GM21576 (cell line): Measurements from ENCODE around the gene TNFRSF14.
"Not testable (repeated sequence)": the region's sequence is repeated elsewhere in the genome, so short reads cannot be mapped to it uniquely, and the experiment has no call there.

Experiments
- ATAC-seq: cut with Tn5 transposase; IDR thresholded peaks from one replicate; pipeline ENCODE4 v1.9.1; 2021; ENCODE audit warnings: mild to moderate bottlenecking, moderate library complexity; ENCODE audit not compliant: unreplicated experiment

The TNFRSF14 gene

DNA sequence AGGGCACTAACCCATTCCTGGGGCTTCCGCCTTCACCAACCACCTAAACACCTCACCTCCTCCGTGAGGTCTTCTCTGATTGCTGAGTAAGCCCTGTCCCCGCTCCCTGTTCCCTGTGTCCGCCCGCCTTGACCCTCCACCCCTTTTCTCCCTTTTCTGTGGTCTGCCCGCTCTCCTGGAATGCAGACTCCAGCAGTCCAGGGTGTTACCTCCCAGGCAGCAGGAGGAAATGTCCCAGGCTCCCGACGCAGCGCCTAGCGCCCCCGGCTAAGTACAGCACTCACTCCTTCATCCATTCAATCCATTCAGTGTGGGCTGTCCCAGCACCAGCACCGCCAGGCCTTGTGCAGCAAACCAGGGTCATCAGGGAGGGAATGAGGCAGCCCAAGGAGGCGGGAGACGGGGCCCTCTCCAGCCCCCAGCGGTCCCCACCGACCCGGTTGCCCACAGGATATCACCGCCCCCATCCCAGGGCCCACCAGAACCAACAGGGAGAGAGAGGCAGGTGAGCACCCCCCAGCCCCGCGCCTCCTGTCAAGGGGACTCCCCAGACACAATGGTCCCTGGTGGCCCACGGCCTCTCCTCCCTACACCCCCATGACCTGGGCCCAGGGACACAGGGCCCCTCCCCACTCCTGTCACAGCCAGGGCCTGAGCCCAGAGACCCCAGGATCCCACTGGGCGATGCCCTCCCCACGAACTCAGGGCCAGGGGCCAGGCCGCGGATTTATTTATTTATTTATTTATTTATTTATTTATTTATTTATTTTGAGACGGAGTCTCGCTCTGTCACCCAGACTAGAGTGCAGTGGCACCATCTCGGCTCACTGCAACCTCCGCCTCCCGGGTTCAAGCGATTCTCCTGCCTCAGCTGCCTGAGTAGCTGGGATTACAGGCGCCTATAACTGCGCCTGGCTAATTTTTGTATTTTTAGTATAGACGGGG, 10.2 kb downstream of the TNFRSF14 start:
- ATAC-seq: no peak

DNA sequence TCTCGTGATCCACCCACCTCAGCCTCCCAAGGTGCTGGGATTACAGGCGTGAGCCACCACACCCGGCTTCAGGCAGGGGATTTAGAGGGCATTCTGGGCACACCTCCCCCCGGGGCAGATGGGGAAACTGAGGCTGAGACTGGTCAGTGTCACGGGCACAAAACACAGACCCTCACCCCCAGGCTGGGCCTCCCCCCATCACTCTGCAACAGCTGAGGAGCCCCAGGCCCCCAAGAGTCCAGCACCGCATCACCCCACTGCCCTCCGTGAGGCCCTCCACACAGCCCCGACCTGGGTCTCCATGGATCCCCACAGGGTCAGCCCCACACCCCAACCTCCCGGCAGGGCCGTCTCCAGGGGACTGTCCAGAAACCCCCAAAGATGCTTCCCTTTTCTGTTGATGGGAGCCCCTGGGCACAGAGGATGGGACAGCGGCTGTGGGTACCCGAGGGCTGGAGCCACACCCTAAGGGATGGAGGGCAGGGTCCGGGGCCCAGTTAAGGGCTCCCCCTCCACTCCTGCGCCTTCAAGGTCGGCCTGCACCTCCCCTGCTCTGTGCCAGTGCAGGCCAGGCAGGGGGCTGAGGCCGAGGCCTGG, 11.0 kb downstream of the TNFRSF14 start:
- no peak for ATAC-seq

DNA sequence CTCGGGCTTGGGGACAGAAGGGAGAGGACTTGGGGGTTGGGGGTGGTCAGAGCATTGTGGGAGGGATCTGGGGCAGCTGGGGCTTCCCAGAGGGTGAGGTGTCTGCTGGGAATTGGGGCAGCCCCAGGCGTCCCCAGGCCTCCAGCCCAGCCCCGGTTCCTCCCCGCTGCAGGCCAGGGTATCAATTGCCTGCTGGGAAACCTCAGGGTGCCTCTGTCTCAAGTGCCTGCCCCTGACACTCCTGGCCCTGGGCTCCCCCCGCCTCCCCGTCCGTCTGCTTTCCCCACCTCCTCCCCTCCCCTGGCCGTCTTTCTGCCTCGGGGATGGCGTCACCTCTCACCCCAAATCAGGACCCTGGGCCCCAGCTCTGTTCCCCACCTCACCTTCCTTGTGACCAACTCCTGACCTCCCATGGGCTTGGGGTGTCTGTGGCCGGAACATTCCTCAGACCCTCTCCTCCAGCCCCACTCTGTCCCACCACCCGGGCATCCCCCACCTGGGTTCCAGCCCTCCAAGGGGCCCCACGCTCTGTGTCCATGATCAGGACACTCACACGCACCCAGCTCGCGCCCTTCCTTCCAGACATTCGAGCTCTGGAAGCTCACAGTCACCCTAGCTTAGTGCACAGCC, 12.1 kb downstream of the TNFRSF14 start:
- ATAC-seq: not testable (repeated sequence)

DNA sequence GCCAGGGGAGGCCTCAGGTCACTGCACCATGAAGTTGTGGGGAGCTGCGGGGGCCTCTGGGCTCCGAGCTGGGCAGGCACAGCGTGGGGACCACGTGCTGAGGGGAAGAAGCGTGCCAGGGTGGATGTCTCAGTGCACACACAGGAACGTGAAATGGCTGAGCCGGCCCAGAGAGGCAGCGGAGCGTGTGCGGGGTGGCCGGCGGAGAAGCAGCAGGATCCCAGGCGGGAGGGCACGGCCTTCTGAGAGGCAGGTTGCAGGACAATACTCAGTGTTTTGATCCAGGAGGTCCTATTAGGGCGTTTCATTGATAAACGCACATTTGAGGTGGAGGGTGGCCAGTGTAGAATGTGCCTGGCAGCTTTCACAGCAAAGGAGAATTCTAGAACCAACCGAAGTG, 12.9 kb downstream of the TNFRSF14 start:
- ATAC-seq: no peak

DNA sequence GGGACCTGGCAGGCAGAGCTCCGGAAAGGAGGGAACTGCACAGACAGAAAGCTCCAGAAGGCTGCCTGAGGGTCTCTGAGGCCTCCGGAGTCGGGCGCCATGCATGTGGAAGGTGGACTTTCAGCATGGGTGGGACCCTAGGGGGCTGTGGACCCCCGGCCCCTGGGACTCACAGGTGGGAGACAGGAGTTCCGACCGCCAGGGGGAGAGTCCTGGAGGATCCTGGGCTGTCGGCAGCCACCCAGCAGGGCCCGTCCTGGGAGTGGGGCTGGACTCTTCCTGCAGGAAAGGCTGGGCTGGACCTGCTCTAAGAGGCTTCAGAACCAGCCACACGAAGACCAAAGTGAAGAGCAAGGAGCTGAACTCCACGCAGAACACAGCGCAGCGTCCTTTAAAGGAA, 13.5 kb downstream of the TNFRSF14 start:
- ATAC-seq: not testable (repeated sequence)

DNA sequence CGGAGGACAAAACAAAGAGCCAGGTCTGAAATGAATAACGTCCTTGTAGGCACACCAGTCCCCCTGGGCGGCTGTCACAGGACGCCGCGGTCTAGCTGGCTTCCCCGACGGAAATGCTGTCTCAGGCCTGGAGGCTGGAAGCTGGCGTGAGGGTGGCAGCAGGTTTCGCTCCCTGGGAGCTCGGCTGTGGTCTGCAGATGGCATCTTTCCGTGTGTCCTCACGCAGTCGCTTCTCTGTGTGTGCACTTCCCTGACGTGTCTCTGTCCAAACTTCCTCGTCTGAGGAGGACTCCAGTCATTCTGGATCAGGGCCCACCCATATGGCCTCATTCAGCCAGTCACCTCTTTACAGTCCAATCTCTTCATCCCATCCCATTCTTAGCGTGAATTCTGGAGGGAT, 14.2 kb downstream of the TNFRSF14 start:
- no peak for ATAC-seq

DNA sequence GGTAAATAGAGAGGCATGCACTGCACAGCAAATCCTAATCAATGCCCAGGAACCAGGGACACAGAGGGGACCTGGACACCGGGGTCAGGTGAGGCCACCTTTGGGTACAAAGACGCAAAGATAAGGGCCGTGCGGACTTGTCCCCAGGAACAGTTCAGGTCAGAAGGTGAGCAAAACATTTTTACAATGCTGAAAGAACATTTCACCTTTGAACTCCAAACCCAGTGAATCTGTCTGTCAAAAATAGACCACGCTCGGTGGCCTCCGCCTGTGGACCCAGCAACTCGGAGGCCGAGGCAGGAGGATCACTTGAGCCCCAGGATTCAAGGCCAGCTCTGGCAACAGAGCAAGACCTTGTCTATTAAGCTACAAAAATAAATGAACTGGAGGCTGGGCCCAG, 15.2 kb downstream of the TNFRSF14 start:
- ATAC-seq: no peak

DNA sequence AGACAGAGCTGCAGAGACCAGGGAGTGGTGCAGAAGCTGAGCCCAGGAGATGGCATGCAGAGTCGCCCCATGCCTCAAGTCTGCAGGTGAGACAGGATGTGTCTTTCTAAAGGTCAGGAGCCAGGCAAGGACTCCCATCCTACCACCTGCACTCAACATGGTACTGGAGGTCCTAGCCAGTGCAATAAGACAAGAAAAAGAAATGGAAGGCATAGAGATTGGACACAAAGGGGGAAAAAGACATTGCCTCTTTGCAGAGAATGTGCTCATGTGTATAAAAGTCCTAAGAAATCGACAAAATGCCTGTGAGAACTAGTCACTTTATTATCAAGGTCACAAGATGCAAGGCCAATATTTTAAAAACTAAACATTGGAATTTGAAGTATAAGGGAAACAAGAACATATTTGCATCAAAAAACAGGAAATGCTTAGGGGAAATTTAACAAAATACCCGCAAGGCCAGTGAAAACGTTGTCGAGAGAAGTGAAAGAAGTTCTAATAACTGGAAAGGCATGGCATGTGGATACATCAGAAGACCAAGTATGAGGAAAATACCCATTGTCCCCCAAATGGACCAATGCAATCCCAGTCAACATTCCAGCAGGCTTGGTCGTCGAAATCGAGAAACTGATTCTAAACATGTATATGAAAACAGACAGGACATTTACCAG, 17.2 kb downstream of the TNFRSF14 start:
- no peak for ATAC-seq

DNA sequence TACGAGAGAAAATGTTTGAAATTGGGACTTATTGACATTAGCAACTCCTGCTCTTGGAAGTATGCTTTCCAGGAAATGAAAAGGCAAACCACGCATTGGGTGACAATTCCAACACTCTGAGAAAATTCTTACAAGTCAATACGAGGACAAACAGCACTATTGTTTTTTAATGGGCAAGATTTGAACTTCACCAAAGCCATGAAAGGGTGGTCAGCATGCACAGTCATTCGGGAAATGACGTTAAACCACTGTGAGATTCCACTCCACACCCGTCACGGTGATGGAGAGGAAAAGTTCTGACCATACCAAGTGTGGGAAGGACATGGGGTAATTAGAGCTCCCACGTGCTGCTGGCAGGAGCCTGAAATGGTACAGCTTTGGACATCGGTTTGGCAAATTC, 18.2 kb downstream of the TNFRSF14 start:
- no peak for ATAC-seq

DNA sequence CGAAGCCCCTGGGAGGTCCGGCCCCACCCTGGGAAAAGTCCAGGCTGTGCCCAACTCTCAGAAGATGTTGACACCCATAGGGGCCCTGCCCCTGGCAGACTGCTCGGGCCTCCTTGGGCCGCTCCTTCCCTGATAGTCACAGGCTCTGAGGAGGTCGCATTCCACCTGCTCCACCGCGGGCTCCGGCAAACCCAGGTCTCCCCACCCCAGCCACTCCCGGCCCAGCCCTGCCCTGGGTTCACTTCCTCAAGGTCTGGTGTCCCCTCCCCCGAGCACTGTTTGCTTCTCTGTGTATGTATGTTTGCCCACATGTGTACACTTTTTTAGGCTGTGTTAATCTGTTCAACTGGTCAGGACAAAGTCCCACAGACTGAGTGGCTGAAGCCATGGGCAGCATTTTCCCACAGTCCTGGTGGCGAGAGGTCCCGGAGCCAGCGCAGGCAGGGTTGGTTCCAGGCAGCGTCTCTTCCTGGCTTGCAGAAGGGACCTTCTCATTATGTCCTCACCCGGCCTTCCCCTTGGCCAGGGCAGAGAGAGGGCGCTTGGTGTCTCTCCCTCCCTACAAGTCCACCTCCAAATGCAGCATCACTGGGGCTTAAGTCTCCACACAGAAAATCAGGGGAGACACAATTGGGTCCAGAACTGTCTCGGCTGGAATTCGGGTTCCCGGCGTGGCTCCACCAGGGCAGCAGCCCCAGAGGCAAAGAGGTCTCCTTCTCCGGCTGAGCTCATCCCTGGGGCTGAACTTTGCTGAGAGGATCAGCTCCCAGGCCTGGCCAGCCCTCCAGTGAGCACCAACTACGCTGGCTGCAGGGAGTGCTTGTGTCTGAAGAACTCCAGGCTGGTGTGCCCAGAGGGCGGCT, 19.9 kb downstream of the TNFRSF14 start:
- ATAC-seq: no peak

DNA sequence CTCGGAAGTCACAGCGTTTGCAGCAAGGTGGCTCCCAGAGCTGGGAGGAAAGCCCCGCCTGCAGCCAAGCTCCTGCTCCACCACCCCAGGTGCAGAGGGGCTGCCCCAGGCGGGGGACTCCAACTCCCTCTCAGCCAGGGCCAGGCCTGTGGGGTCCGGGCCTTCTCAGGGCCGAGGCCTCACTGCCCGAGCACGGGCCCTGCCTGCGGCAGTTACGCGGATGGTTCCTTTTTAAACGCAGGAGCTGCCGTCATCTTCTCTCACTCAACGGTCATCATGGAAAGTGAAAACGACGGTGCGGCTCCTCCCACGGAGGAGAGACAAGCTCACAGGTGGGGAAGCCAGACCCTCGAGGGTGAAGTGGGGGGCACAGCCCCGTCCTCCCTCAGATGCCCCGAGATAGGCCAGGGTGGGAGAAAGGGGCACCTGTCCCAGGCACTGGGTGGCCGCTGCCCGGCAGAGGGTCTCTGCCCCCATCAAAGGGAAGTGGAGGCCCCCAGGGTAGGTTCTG, 21.4 kb downstream of the TNFRSF14 start:
- peak; percentile 36 for ATAC-seq

DNA sequence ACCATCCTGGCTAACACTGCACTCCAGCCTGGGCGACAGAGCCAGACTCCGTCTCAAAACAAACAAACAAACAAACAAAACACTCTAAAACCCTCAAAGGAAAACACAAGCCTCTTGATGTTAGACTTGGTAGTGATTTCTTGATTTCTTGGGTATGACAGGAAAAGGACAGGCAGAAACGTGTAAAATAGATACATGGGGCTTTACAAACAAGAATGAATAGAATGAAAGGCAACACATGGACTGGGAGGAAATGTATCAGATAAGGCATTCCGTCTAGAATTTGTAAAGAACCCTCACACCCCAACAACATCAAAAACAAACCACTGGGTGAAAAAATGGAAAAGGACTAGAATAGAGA, 22.6 kb downstream of the TNFRSF14 start:
- no peak for ATAC-seq

DNA sequence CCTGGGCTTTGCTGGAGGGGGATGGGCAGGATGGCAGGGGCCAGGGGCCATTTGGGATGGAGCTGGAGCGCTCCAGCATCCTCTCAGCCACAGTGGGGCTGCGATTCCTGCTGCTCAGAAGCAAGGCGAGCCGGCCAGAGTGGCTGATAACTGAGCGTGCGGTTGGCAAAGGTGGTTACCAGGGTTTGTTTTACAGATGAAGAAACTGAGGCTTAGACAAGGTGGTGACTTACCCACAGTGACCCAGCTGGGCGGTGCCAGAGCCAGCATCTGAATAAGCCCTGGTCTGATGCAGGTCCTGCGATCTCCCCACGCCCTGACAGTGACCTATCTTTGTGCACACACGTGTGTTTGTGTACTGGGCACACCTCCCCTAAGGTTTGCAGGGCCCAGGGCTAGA, 24.5 kb downstream of the TNFRSF14 start:
- ATAC-seq: no peak

DNA sequence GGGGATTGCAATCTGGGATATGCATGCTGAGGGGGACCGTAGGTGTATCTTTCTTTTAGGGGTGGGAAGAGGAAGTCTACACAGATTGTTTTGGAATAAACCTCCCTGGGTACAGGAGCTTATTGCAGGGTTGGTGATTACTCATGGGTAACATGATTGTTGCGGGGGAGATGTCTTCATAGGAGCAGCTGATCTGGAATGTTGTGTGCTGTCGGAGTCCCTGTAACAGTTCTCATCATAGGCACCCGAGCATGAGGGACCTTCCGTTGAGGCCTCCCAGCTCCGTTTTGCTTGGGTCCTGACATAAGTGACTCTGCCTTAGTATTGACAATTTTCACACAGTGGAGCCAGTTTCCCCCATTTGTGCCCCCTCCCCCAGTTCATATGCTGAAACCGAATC, 26.2 kb downstream of the TNFRSF14 start:
- no peak for ATAC-seq

DNA sequence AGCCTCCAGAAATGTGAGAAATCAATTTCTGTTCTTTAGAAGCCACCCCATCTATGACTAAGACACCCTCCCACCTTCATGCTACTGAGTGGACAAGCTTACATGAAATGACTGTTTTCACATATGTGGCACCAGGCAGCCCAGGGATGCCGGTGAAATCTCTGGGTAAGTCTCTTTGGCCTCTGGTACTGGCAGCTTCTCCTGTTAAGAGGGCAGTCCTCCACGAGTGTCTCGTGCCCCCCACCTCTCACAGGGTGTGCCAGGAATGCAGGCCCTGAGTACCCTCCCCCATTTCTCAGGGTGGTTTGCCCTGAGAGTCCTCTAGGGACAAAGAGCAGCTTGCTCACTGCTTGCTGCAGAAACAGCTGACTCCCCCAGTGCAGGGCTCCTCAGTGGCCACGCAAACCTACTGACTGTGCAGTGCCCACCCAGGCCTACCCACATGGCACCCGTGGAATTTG, 27.2 kb downstream of the TNFRSF14 start:
- no peak for ATAC-seq

DNA sequence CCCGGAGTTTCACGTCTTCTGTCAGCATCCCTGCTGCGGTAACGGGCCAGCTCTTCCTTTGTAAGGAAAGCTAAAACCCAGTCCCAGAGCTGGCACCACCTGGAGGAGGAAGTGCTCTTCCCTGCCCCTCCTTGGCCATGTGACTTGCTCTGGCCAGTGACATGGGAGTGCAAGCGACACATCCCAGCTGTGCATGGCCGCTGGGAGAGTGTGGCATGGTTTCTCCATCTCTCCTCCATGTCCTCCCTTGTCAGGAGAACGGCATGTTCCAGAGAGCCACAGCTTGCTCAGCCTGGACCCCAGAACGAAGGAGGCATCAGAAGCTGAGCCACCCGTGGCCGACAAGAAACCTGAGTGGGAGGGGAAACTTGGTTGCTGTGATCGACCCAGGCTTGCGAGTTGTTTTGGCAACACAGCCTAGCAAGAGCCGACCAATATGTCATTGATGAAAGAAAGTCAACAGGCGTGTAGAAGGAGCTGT, 27.7 kb downstream of the TNFRSF14 start:
- no peak for ATAC-seq

DNA sequence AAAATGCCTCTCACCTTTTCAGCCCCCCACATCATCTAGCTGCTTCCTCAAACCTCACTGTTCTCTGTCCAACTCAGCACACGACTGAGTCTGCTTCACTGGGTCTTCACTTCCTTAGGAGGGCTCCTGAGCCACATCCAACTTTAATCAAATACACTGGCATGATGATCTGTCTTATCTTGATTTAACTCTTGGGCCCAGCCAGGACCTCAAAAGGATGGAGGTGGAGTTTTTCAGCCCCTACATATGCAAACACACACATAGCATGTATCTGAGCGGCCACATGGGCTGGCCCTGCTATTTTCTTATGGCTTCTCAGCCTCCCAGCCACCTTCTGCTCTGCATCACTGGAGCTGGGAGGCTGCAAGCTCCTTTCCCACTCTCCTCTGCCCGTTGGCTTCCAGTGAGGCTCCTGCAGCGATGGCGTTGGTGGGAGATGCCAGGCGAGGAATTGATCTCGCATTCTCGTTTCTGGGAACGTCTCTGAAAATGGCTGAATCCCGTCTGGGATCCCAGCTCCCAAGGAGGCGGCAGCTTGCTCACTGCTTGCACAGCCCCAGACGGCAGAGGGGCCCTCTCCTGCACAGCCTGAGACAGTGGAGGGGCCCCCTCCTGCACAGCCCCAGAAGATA, 28.6 kb downstream of the TNFRSF14 start:
- ATAC-seq: no peak

DNA sequence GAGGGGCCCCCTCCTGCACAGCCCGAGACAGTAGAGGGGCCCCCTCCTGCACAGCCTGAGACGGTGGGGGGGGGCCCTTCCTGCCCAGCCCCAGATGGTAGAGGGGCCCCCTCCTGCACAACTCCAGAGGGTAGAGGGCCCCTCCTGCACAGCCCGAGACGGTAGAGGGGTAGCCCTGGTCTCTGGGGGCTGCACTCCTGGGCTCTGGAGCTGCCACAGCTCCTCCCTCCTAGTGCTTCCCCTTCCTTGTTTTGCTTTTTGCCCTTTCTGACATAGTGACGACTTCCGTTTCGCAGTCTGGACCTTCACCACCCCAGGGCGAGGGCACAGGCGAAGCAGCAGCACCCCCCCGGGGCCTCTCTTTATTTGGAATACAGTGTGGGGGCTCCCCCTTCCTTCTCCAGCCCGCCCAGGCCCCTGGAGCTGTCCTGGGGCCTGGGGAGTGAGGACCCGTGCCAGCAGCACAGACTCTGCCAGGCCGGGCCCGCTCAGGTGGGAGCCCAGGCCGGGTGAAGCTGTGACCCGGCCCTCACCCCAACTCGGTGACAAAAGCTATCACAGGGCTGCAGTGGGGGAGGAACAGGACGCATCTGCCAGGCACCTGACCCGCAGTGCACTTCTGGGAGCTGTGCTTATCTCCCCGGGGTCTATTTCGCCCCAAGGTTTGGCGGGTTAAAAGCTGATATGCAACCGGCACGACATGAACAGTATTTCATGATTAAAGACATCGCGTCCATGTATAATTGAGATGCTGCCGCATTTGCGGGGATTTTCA, 29.3 kb downstream of the TNFRSF14 start:
- ATAC-seq: peak; percentile 41
